SK-N-SH treated with all-trans-retinoic acid at 6 μM for 48 hours (cell line): ENCODE results near the gene KLF3.

Source experiments
- ISL1 ChIP-seq: fragments of 250-450 bp; sonication (Bioruptor Pico); IDR thresholded peaks from 2 replicates; pipeline ENCODE4 v2.1.2; 2022; ENCODE audit warnings: mild to moderate bottlenecking, moderate library complexity
- PPARA ChIP-seq: fragments of 250-450 bp; sonication (Bioruptor Pico); IDR thresholded peaks from 2 replicates; pipeline ENCODE4 v1.5.0; 2020; ENCODE audit warnings: mild to moderate bottlenecking, borderline replicate concordance
- SNAI2 ChIP-seq: fragments of 250-450 bp; sonication (Bioruptor Pico); IDR thresholded peaks from 2 replicates; pipeline ENCODE4 v1.5.0; 2020; ENCODE audit warnings: mild to moderate bottlenecking, moderate library complexity

DNA sequence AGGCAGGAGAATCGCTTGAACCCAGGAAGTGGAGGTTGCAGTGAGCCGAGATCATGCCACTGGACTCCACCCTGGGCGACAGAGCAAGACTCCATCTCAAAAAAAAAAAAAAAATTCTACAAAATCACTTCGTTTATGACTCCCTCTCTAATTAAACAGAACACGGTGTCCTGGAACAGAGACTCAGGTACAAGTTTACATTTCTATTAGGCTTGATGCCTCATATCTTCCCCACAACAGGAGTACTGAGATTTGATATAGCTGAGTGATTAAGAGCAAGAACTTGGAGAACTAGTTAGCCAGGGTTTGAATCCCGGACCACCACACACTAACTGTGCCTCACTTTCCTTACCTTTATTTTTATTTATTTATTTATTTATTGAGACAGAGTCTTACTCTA lies 42.2 kb upstream of the KLF3 start:
- TF ChIP-seq SNAI2 (CRISPR knock-in tag) (no peak), ISL1 (CRISPR knock-in tag) (no peak), PPARA (CRISPR knock-in tag) (no peak)
